ENCODE data around the gene OR8K1. TPM values are rescaled to one million over a fixed set of nuclear protein-coding genes. Genes with fewer than 3 reads are reported as not detected.

OR8K1 gene
- total RNA-seq: not detected

DNA sequence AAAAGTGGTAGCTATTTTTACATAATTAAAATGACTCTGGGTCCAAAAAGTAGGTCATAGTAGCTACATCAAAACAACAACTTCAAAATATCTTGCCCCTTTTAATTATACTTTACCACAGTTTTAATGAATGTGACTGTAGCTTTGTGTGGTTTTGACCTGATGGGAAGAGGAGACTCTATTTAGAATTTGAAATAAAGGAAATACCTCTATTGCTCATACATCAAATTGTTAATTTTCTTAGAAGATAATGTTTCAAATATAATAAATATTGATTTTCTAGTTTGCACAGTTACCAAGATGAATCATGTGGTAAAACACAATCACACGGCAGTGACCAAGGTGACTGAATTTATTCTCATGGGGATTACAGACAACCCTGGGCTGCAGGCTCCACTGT lies at the start of gene OR8K1:
OR8K1 (plus strand) TSS at position 301 of the 400 bp plus-strand sequence; CDS start at position 301, 0 bp downstream.
- 91% methylated on average over 1 of the region's 1 CpG for WGBS
- no peaks in the 10 kb centered on the region for H3K36me3 ChIP-seq

DNA sequence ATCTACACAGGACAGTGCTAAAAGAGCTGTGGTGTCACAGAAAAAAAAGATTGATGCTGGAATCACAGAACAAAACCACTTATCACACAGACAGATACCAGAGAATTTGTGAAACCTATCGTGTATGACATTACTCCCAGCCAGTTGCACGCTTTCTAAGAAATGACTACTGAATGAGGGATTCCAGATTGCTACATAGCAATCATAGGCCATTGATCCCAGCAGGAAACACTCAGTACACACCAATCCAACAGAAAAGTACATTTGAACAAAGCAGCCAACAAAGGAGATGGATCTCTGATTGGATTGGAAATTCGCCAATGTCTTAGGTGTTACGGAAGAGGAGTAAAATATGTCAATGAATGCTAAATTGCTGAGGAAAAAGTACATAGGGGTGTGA lies 48.9 kb upstream of the OR8K1 start:
- 84% methylated on average over 4 of the region's 4 CpGs for WGBS
- H3K4me1 ChIP-seq: no peaks in the 10 kb centered on the region
- no peaks in the 10 kb centered on the region for H3K27me3 ChIP-seq
- no peaks in the 10 kb centered on the region for H3K36me3 ChIP-seq
- H3K4me3 ChIP-seq: no peak overlapping the region
- intact Hi-C loops (cut with DNase I): no loop called here
- no peak for DNase-seq (ENCODE audit: extremely low spot score)
- H3K27ac ChIP-seq (replicated peaks in 1 of 4): no peak overlapping the region
- TF ChIP-seq POLR2AphosphoS5 (IDR thresholded peaks at IDR 0.05) (no peak), POLR2A (IDR thresholded peaks at IDR 0.05; ENCODE audit: low read depth) (no peak), EP300 (IDR thresholded peaks at IDR 0.05) (no peak)
- TF ChIP-seq, protein P1, sequence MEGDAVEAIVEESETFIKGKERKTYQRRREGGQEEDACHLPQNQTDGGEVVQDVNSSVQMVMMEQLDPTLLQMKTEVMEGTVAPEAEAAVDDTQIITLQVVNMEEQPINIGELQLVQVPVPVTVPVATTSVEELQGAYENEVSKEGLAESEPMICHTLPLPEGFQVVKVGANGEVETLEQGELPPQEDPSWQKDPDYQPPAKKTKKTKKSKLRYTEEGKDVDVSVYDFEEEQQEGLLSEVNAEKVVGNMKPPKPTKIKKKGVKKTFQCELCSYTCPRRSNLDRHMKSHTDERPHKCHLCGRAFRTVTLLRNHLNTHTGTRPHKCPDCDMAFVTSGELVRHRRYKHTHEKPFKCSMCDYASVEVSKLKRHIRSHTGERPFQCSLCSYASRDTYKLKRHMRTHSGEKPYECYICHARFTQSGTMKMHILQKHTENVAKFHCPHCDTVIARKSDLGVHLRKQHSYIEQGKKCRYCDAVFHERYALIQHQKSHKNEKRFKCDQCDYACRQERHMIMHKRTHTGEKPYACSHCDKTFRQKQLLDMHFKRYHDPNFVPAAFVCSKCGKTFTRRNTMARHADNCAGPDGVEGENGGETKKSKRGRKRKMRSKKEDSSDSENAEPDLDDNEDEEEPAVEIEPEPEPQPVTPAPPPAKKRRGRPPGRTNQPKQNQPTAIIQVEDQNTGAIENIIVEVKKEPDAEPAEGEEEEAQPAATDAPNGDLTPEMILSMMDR (IDR thresholded peaks at IDR 0.05): no peak
- H3K9me3 ChIP-seq: no peaks in the 10 kb centered on the region

More for the DNA sequence above, at the start of gene OR8K1:
- Histone ChIP-seq H3K4me1 (no peaks in the 10 kb centered on the region), H3K4me3 (no peak within 1 kb of the TSS), H3K27me3 (no peaks in the 10 kb centered on the region), H3K27ac (replicated peaks in 1 of 4) (no peak within 1 kb of the TSS), H3K9me3 (peaks cover 0 to 5% (median 0%) of the 10 kb centered on the region in 4 donors)
- TF ChIP-seq POLR2A (IDR thresholded peaks at IDR 0.05; ENCODE audit: low read depth) (no peak), POLR2AphosphoS5 (IDR thresholded peaks at IDR 0.05) (no peak), EP300 (IDR thresholded peaks at IDR 0.05) (no peak)
- TF ChIP-seq, protein P1 (IDR thresholded peaks at IDR 0.05): no peak
- intact Hi-C loops (cut with DNase I): no loop called here
- DNase-seq (ENCODE audit: extremely low spot score): no peak

DNA sequence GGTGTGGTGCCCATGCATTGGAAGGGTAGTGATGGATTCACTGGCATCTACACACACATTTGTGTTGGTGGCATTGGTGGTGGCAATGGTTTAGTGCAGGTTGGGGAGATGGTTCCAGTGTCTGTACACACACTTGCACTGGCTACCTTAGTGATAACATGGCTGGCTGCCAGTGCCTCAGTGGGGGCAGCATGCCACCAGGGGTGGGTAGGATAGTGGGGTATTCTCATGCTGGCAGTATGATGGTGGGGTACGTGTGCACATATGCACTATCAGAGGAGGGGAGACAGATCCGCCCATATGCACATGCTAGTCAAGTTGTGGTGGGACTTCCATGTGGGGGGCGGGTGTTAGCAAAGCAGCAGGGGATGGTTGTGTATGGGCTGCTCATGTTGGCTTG lies 38.0 kb upstream of the OR8K1 start:
- Histone ChIP-seq H3K27ac (replicated peaks in 1 of 4) (no peak overlapping the region), H3K9me3 (no peaks in the 10 kb centered on the region), H3K4me1 (no peaks in the 10 kb centered on the region), H3K27me3 (no peaks in the 10 kb centered on the region), H3K36me3 (no peaks in the 10 kb centered on the region), H3K4me3 (no peak overlapping the region)
- WGBS: no CpG with 5 or more reads among the region's 3 CpGs
- intact Hi-C loops (cut with DNase I): no loop called here
- TF ChIP-seq, protein P1 (IDR thresholded peaks at IDR 0.05): no peak
- TF ChIP-seq POLR2A (IDR thresholded peaks at IDR 0.05; ENCODE audit: low read depth): no peak
- no peak for TF ChIP-seq POLR2AphosphoS5 (IDR thresholded peaks at IDR 0.05)
- TF ChIP-seq EP300 (IDR thresholded peaks at IDR 0.05): no peak
- DNase-seq (ENCODE audit: extremely low spot score): no peak

GRCh38 chr11:56314844-56315243 lies 31.0 kb upstream of the OR8K1 start, which contains the start of gene OR8K3:
TSS of gene OR8K3 (plus strand) at chr11:56315144. CDS start at chr11:56318307, 3,163 bp downstream.
- Histone ChIP-seq H3K27ac (replicated peaks in 1 of 4) (no peak within 1 kb of the TSS), H3K9me3 (no peaks in the 10 kb centered on the region), H3K4me1 (no peaks in the 10 kb centered on the region), H3K4me3 (no peak within 1 kb of the TSS), H3K27me3 (no peaks in the 10 kb centered on the region), H3K36me3 (no peaks in the 10 kb centered on the region)
- intact Hi-C loops (cut with DNase I): no loop called here
- TF ChIP-seq POLR2AphosphoS5 (IDR thresholded peaks at IDR 0.05) (no peak), POLR2A (IDR thresholded peaks at IDR 0.05; ENCODE audit: low read depth) (no peak), EP300 (IDR thresholded peaks at IDR 0.05) (no peak)
- TF ChIP-seq, protein P1 (IDR thresholded peaks at IDR 0.05): no peak
- no peak for DNase-seq (ENCODE audit: extremely low spot score)

DNA sequence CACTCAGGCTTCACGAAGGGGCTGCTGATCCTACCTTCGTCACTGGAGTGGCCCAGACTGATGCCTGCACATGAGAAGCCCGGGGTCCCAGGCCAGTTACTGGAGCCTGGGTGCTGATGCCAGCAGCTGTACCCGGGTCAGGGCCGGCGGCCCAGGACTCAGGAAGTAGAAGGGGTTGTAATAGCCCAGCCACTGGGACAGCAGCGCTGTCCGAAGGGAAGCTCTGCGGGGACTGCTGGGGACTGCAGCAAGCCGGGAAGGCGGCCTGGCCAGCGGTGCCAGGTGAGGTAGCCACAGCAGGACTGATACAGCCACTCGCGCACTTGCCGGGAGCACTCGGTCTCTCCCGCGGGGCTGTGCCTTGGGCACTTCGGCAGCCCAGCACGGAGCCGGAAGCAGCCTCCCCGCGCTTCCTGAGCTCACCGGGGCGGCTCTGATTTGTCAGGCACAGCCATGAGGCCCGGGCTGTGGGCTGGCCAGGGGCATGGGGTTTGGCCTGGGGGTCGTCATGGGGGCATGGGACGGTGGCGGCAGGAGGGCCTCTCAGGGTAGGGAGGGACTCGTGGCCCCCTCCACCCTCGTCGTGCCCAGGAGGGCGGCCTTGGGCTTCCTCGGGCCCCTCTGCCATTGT lies 13.9 kb upstream of the OR8K1 start:
- Histone ChIP-seq H3K36me3 (no peaks in the 10 kb centered on the region), H3K27me3 (no peaks in the 10 kb centered on the region), H3K9me3 (no peaks in the 10 kb centered on the region), H3K27ac (replicated peaks in 1 of 4) (no peak overlapping the region), H3K4me3 (no peak overlapping the region), H3K4me1 (no peaks in the 10 kb centered on the region)
- 90% methylated on average over 8 of the region's 34 CpGs for WGBS
- intact Hi-C loops (cut with DNase I): no loop called here
- no peak for TF ChIP-seq POLR2AphosphoS5 (IDR thresholded peaks at IDR 0.05)
- no peak for TF ChIP-seq EP300 (IDR thresholded peaks at IDR 0.05)
- no peak for TF ChIP-seq POLR2A (IDR thresholded peaks at IDR 0.05; ENCODE audit: low read depth)
- TF ChIP-seq, protein P1 (IDR thresholded peaks at IDR 0.05): no peak
- no peak for DNase-seq (ENCODE audit: extremely low spot score)

Measured in esophagus muscularis mucosa (tissue), 4 donors.